CD8-positive, alpha-beta memory T cell (primary cell): Measurements from ENCODE around the gene IL1RAP. TPM values are rescaled to one million over a fixed set of nuclear protein-coding genes. Genes with fewer than 3 reads are reported as not detected.

Experiments used
- CTCF ChIA-PET: fragments of 350-600 bp; sonication (Branson Sonifier 250); formaldehyde crosslinking; loops from one replicate; lab custom pipeline; 2021; ENCODE audit warnings: antibody characterized with exemption; lab: Charles Lee
- POLR2A ChIA-PET: fragments of 350-600 bp; sonication (Branson Sonifier 250); formaldehyde crosslinking; loops from one replicate; lab custom pipeline; 2021; ENCODE audit warnings: antibody characterized with exemption; lab: Charles Lee
- DNase-seq, 5 donors: peaks; one replicate each; pipeline versions ENCODE4 v3.0.0 to v3.0.0-alpha.2; 2020 to 2022; ENCODE audit warnings: mixed read lengths in 1 of 5
- H3K27ac ChIP-seq: one replicate; pipeline ENCODE4 v1.7.0; 2013; ENCODE audit warnings: low read depth, mild to moderate bottlenecking, low read length, moderate library complexity
- H3K27me3 ChIP-seq: 2 replicates; pipeline ENCODE4 v1.7.0; 2013; ENCODE audit warnings: low read length, mild to moderate bottlenecking; ENCODE audit not compliant: insufficient read depth, poor library complexity, severe bottlenecking
- H3K36me3 ChIP-seq: 2 replicates; pipeline ENCODE4 v1.7.0; 2013; ENCODE audit warnings: mild to moderate bottlenecking, low read length, moderate library complexity; ENCODE audit not compliant: insufficient read depth
- H3K4me1 ChIP-seq: 2 replicates; pipeline ENCODE4 v1.7.0; 2013; ENCODE audit warnings: mild to moderate bottlenecking, low read length, moderate library complexity; ENCODE audit not compliant: insufficient read depth
- H3K4me3 ChIP-seq: 2 replicates; pipeline ENCODE4 v1.7.0; 2013; ENCODE audit warnings: mild to moderate bottlenecking, low read length
- H3K9me3 ChIP-seq: 2 replicates; pipeline ENCODE4 v1.7.0; 2013; ENCODE audit warnings: mild to moderate bottlenecking, low read length
- H3K27ac Mint-ChIP-seq, 8 donors: one replicate each; pipeline ENCODE4 v1.8.0; 2020 to 2021; ENCODE audit warnings: mixed read lengths in 8 of 8, mild to moderate bottlenecking in 6 of 8, inconsistent platforms in 3 of 8, moderate library complexity in 3 of 8
- H3K27me3 Mint-ChIP-seq, 2 donors: one replicate each; pipeline ENCODE4 v1.8.0; 2020 to 2021; ENCODE audit warnings: mixed read lengths in 2 of 2, mild to moderate bottlenecking in 1 of 2, moderate library complexity in 1 of 2
- H3K36me3 Mint-ChIP-seq, 3 donors: one replicate each; pipeline ENCODE4 v1.8.0; 2020 to 2021; ENCODE audit warnings: mixed read lengths in 3 of 3, inconsistent platforms in 1 of 3, mild to moderate bottlenecking in 1 of 3
- H3K4me1 Mint-ChIP-seq, 3 donors: one replicate each; pipeline ENCODE4 v1.8.0; 2020 to 2021; ENCODE audit warnings: mixed read lengths in 3 of 3, inconsistent platforms in 1 of 3, mild to moderate bottlenecking in 1 of 3
- H3K4me3 Mint-ChIP-seq, 7 donors: one replicate each; pipeline ENCODE4 v1.8.0; 2020 to 2021; ENCODE audit warnings: mixed read lengths in 7 of 7, mild to moderate bottlenecking in 6 of 7, moderate library complexity in 4 of 7, inconsistent platforms in 2 of 7
- H3K9me3 Mint-ChIP-seq, 5 donors: one replicate each; pipeline ENCODE4 v1.8.0; 2020 to 2022; ENCODE audit warnings: mixed read lengths in 5 of 5, mild to moderate bottlenecking in 3 of 5, moderate library complexity in 2 of 5, inconsistent platforms in 1 of 5
- polyA plus RNA-seq: library from polyadenylated mRNA; unstranded; fragments of 300-500 nt; fragmentation: Illumina TruSeq; gene quantifications from one replicate; pipeline ENCODE4 v1.2.3, GENCODE V29; 2021
- total RNA-seq, 2 experiments: library from RNA; stranded (reverse); gene quantifications; one replicate each; pipeline ENCODE4 v1.2.3, GENCODE V29; 2021

Gene IL1RAP
- total and polyA plus RNA-seq, 3 experiments from 2014 or later: 5.2 to 11.5 (median 6.7) TPM

- POLR2A ChIA-PET: no interaction called here
- Mint-ChIP-seq H3K4me1 (peaks cover 20 to 37% (median 23%) of the 10 kb centered on the region in 3 donors), H3K36me3 (peaks cover 0 to 2% (median 2%) of the 10 kb centered on the region in 3 donors), H3K27me3 (no peaks in the 10 kb centered on the region), H3K27ac (no peak overlapping the region), H3K9me3 (no peaks in the 10 kb centered on the region), H3K4me3 (no peak overlapping the region)
- Histone ChIP-seq H3K4me1 (no peaks in the 10 kb centered on the region), H3K27me3 (no peaks in the 10 kb centered on the region), H3K36me3 (no peaks in the 10 kb centered on the region), H3K9me3 (no peaks in the 10 kb centered on the region), H3K4me3 (no peak overlapping the region), H3K27ac (no peak overlapping the region)
- no peak for DNase-seq
- CTCF ChIA-PET: no interaction called here
Observed at GRCh38 chr3:190534986-190535385, 21.1 kb downstream of the IL1RAP start.

GRCh38 chr3:190537146-190537545, 23.3 kb downstream of the IL1RAP start:
- H3K27me3 Mint-ChIP-seq: no peaks in the 10 kb centered on the region
- no peak overlapping the region for H3K27ac Mint-ChIP-seq
- H3K36me3 Mint-ChIP-seq: peaks cover 0 to 5% (median 2%) of the 10 kb centered on the region in 3 donors
- CTCF ChIA-PET: no interaction called here
- H3K4me3 Mint-ChIP-seq: no peak overlapping the region
- Histone ChIP-seq H3K4me3 (no peak overlapping the region), H3K4me1 (no peaks in the 10 kb centered on the region), H3K9me3 (no peaks in the 10 kb centered on the region), H3K27ac (no peak overlapping the region), H3K27me3 (no peaks in the 10 kb centered on the region), H3K36me3 (no peaks in the 10 kb centered on the region)
- H3K9me3 Mint-ChIP-seq: no peaks in the 10 kb centered on the region
- POLR2A ChIA-PET: no interaction called here
- no peak for DNase-seq
- H3K4me1 Mint-ChIP-seq: peaks cover 17 to 37% (median 23%) of the 10 kb centered on the region in 3 donors

- no peak overlapping the region for H3K4me3 Mint-ChIP-seq
- CTCF ChIA-PET: no interaction called here
Observed at GRCh38 chr3:190538288-190538687, 24.4 kb downstream of the IL1RAP start.

DNA sequence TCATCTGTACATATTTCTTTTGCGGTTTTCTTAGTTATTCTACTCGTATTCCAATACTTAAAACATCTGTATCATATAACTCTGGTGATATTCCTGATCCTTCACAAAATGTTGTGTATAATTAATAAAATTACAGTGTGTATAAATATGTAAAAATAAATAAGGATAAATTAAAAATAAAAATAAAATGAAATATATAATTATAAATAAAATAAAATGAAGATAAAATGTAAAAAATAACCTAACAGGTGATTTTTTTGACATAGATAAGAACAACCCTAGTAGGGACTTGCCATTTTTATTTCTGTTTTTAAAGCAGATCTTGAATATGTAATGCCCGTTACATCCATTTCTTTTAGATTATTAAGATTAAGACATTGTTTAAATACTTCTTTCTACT, 25.6 kb downstream of the IL1RAP start:
- no peak overlapping the region for H3K4me3 ChIP-seq
- H3K36me3 ChIP-seq: no peaks in the 10 kb centered on the region
- H3K9me3 ChIP-seq: no peaks in the 10 kb centered on the region
- no peak overlapping the region for H3K27ac Mint-ChIP-seq
- no peak for DNase-seq
- H3K4me1 Mint-ChIP-seq: peaks cover 18 to 26% (median 23%) of the 10 kb centered on the region in 3 donors
- no peak overlapping the region for H3K4me3 Mint-ChIP-seq
- no peaks in the 10 kb centered on the region for H3K27me3 Mint-ChIP-seq
- POLR2A ChIA-PET: no interaction called here
- H3K9me3 Mint-ChIP-seq: no peaks in the 10 kb centered on the region
- H3K4me1 ChIP-seq: no peaks in the 10 kb centered on the region
- no peaks in the 10 kb centered on the region for H3K27me3 ChIP-seq
- no peak overlapping the region for H3K27ac ChIP-seq
- CTCF ChIA-PET: interaction anchor here (1.6 kb wide), 1 partner anchor 26 kb away, joined by 3 read pairs; no protein-coding TSS in a partner anchor
- H3K36me3 Mint-ChIP-seq: peaks cover 0 to 9% (median 0%) of the 10 kb centered on the region in 3 donors

More at GRCh38 chr3:190538288-190538687, 24.4 kb downstream of the IL1RAP start:
- POLR2A ChIA-PET: no interaction called here
- H3K4me1 Mint-ChIP-seq: peaks cover 17 to 35% (median 23%) of the 10 kb centered on the region in 3 donors
- no peaks in the 10 kb centered on the region for H3K4me1 ChIP-seq
- no peaks in the 10 kb centered on the region for H3K36me3 ChIP-seq
- no peaks in the 10 kb centered on the region for H3K27me3 ChIP-seq
- peaks cover 0 to 7% (median 0%) of the 10 kb centered on the region in 3 donors for H3K36me3 Mint-ChIP-seq
- no peak overlapping the region for H3K27ac Mint-ChIP-seq
- H3K9me3 Mint-ChIP-seq: no peaks in the 10 kb centered on the region
- no peak for DNase-seq
- H3K9me3 ChIP-seq: no peaks in the 10 kb centered on the region
- no peaks in the 10 kb centered on the region for H3K27me3 Mint-ChIP-seq
- no peak overlapping the region for H3K4me3 ChIP-seq
- no peak overlapping the region for H3K27ac ChIP-seq

DNA sequence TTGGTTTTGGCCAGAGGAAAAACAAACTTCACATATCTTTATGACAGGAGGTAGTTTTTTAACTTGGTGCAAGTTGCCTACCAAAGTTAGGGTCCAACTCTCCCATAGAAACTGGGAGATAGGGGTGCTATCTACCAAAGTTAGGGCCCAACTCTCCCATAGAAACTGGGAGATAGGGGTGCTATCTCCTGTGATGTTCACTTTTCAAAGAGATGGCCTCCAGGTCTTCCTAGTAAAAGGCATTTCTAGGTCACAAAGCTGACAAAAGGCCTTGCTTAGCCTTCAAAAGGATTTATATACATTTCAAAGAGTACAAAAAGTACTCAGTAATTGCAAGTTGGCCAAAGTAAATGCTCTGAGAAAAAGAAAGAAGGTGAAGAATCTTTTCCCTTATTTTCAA, 27.1 kb downstream of the IL1RAP start:
- DNase-seq: no peak
- no peak overlapping the region for H3K4me3 ChIP-seq
- Mint-ChIP-seq H3K27me3 (no peaks in the 10 kb centered on the region), H3K27ac (no peak overlapping the region), H3K4me3 (no peak overlapping the region), H3K9me3 (no peaks in the 10 kb centered on the region), H3K4me1 (peaks cover 11 to 16% (median 13%) of the 10 kb centered on the region in 3 donors), H3K36me3 (peaks cover 0 to 9% (median 0%) of the 10 kb centered on the region in 3 donors)
- no peaks in the 10 kb centered on the region for H3K27me3 ChIP-seq
- no peak overlapping the region for H3K27ac ChIP-seq
- H3K36me3 ChIP-seq: no peaks in the 10 kb centered on the region
- no peaks in the 10 kb centered on the region for H3K9me3 ChIP-seq
- H3K4me1 ChIP-seq: no peaks in the 10 kb centered on the region
- CTCF ChIA-PET: no interaction called here
- POLR2A ChIA-PET: no interaction called here

GRCh38 chr3:190541560-190541959, 27.7 kb downstream of the IL1RAP start:
- Histone ChIP-seq H3K36me3 (no peaks in the 10 kb centered on the region), H3K27me3 (no peaks in the 10 kb centered on the region), H3K9me3 (no peaks in the 10 kb centered on the region), H3K4me1 (no peaks in the 10 kb centered on the region), H3K4me3 (no peak overlapping the region), H3K27ac (no peak overlapping the region)
- POLR2A ChIA-PET: no interaction called here
- CTCF ChIA-PET: no interaction called here
- DNase-seq: no peak
- H3K36me3 Mint-ChIP-seq: peaks cover 0 to 7% (median 0%) of the 10 kb centered on the region in 3 donors
- H3K27ac Mint-ChIP-seq: no peak overlapping the region
- no peaks in the 10 kb centered on the region for H3K27me3 Mint-ChIP-seq
- H3K9me3 Mint-ChIP-seq: no peaks in the 10 kb centered on the region
- H3K4me1 Mint-ChIP-seq: peaks cover 11 to 13% (median 11%) of the 10 kb centered on the region in 3 donors
- no peak overlapping the region for H3K4me3 Mint-ChIP-seq

- no peak for DNase-seq
- Histone ChIP-seq H3K27me3 (no peaks in the 10 kb centered on the region), H3K9me3 (no peaks in the 10 kb centered on the region), H3K27ac (no peak overlapping the region), H3K4me1 (no peaks in the 10 kb centered on the region), H3K4me3 (no peak overlapping the region), H3K36me3 (no peaks in the 10 kb centered on the region)
- POLR2A ChIA-PET: no interaction called here
- CTCF ChIA-PET: no interaction called here
- H3K4me3 Mint-ChIP-seq: no peak overlapping the region
- peaks cover 4 to 10% (median 7%) of the 10 kb centered on the region in 3 donors for H3K4me1 Mint-ChIP-seq
- H3K9me3 Mint-ChIP-seq: no peaks in the 10 kb centered on the region
- H3K36me3 Mint-ChIP-seq: peaks cover 0 to 7% (median 0%) of the 10 kb centered on the region in 3 donors
- H3K27me3 Mint-ChIP-seq: no peaks in the 10 kb centered on the region
- no peak overlapping the region for H3K27ac Mint-ChIP-seq
Observed at GRCh38 chr3:190542846-190543245, 29.0 kb downstream of the IL1RAP start.

DNA sequence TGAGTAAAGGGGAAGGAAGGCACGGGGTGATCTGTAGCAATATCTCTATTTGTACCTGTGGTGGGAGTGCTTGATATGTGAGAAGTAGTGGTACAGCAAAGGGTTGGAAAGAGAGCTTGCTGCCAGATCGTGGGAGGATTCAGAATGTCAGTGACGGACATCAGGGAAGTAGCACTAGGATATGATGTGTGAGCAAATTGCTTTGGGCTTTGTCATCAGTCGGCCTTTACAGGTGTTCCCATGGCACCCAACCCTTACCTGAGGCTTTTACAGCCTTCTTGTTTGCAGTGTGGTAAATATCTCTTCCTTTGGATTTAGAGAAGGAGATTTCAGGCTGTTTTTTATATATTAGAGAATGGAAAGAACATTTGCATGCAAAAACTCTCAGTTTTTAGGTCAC, 29.8 kb downstream of the IL1RAP start:
- Mint-ChIP-seq H3K4me3 (no peak overlapping the region), H3K27me3 (no peaks in the 10 kb centered on the region), H3K27ac (no peak overlapping the region), H3K4me1 (peaks cover 0 to 6% (median 0%) of the 10 kb centered on the region in 3 donors), H3K9me3 (no peaks in the 10 kb centered on the region), H3K36me3 (peaks cover 0 to 7% (median 0%) of the 10 kb centered on the region in 3 donors)
- H3K36me3 ChIP-seq: no peaks in the 10 kb centered on the region
- POLR2A ChIA-PET: no interaction called here
- no peaks in the 10 kb centered on the region for H3K9me3 ChIP-seq
- no peaks in the 10 kb centered on the region for H3K27me3 ChIP-seq
- H3K4me3 ChIP-seq: no peak overlapping the region
- no peaks in the 10 kb centered on the region for H3K4me1 ChIP-seq
- DNase-seq: no peak
- no peak overlapping the region for H3K27ac ChIP-seq
- CTCF ChIA-PET: no interaction called here
